GM23338 (cell line): ENCODE measurements around the gene DLG3.

ENCODE experiments used
- NANOG ChIP-seq: IDR thresholded peaks from 2 replicates; pipeline ENCODE4 v1.6.1; 2016; ENCODE audit warnings: antibody characterized with exemption, borderline replicate concordance
- POLR2AphosphoS5 ChIP-seq: IDR thresholded peaks from 2 replicates; pipeline ENCODE4 v1.6.1; 2016; ENCODE audit warnings: antibody characterized with exemption, low read depth
- TF ChIP-seq, protein P1 (sequence below), 2 experiments: fragments of 200-600 bp in 1 of 2; sonication (generic) in 1 of 2; conservative IDR thresholded peaks; 2 replicates each; pipeline versions ENCODE4 v1.5.1 to v1.6.1; 2016 to 2017; ENCODE audit warnings: antibody characterized with exemption in 2 of 2, low read depth in 2 of 2, mild to moderate bottlenecking in 2 of 2, moderate library complexity in 1 of 2

GRCh38 chrX:70554523-70554922, 109.9 kb downstream of the DLG3 start:
- TF ChIP-seq, protein P1, sequence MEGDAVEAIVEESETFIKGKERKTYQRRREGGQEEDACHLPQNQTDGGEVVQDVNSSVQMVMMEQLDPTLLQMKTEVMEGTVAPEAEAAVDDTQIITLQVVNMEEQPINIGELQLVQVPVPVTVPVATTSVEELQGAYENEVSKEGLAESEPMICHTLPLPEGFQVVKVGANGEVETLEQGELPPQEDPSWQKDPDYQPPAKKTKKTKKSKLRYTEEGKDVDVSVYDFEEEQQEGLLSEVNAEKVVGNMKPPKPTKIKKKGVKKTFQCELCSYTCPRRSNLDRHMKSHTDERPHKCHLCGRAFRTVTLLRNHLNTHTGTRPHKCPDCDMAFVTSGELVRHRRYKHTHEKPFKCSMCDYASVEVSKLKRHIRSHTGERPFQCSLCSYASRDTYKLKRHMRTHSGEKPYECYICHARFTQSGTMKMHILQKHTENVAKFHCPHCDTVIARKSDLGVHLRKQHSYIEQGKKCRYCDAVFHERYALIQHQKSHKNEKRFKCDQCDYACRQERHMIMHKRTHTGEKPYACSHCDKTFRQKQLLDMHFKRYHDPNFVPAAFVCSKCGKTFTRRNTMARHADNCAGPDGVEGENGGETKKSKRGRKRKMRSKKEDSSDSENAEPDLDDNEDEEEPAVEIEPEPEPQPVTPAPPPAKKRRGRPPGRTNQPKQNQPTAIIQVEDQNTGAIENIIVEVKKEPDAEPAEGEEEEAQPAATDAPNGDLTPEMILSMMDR (conservative IDR thresholded peaks at IDR 0.05; ENCODE audit: low read depth in 2 of 2) = no peak
- TF ChIP-seq NANOG (no peak), POLR2AphosphoS5 (no peak)
